Right lung (tissue), 5 donors: Measurements from ENCODE around the gene WTAP. TPM values are rescaled to one million over a fixed set of nuclear protein-coding genes. Genes with fewer than 3 reads are reported as not detected.
"Not testable (repeated sequence)": the region's sequence is repeated elsewhere in the genome, so short reads cannot be mapped to it uniquely, and the experiment has no call there.

Experiments
- DNase-seq, 2 donors: peaks; one replicate each; pipeline ENCODE4 v3.0.0-alpha.2; 2013
- polyA plus RNA-seq, 5 donors: library from polyadenylated mRNA; unstranded; fragments of 120-200 nt; gene quantifications; one replicate each; pipeline versions ENCODE4 v1.2.1 to v1.2.3, GENCODE V29; 2013; ENCODE audit warnings: inconsistent platforms in 1 of 5, low replicate concordance in 1 of 5; ENCODE audit not compliant: insufficient read length in 5 of 5, insufficient read depth in 1 of 5

The WTAP gene
- polyA plus RNA-seq, 5 donors = 106 to 145 (median 125) TPM

GRCh38 chr6:159726255-159726917 lies 920 bp upstream of the WTAP start:
- no peak for DNase-seq

- DNase-seq = peak; percentile 59 to 67
Observed at GRCh38 chr6:159727717-159728445, 575 bp downstream of the WTAP start.

GRCh38 chr6:159728531-159728964 lies 1.2 kb downstream of the WTAP start:
- peak in 1 of 2 donors; percentile 6 for DNase-seq

GRCh38 chr6:159729598-159730331 lies 2.5 kb downstream of the WTAP start:
- DNase-seq = no peak

GRCh38 chr6:159730332-159730676 lies 3.0 kb downstream of the WTAP start:
- DNase-seq = no peak

- DNase-seq = not testable (repeated sequence)
Observed at GRCh38 chr6:159732550-159732949, 5.2 kb downstream of the WTAP start.

GRCh38 chr6:159733395-159733794 lies 6.1 kb downstream of the WTAP start:
- DNase-seq = not testable (repeated sequence)

- no peak for DNase-seq
Observed at GRCh38 chr6:159736908-159737307, 9.6 kb downstream of the WTAP start.

GRCh38 chr6:159739341-159739740 lies 12.0 kb downstream of the WTAP start:
- no peak for DNase-seq

- DNase-seq = no peak
Observed at GRCh38 chr6:159742165-159742564, 14.9 kb downstream of the WTAP start.

- no peak for DNase-seq
Observed at GRCh38 chr6:159745081-159745480, 17.8 kb downstream of the WTAP start.

- no peak for DNase-seq
Observed at GRCh38 chr6:159746759-159747158, 19.5 kb downstream of the WTAP start.

GRCh38 chr6:159748127-159748526 lies 20.8 kb downstream of the WTAP start:
- not testable (repeated sequence) for DNase-seq

GRCh38 chr6:159751448-159751847 lies 24.1 kb downstream of the WTAP start:
- DNase-seq = no peak

GRCh38 chr6:159753081-159753872 lies 26.0 kb downstream of the WTAP start:
- DNase-seq = no peak

- no peak for DNase-seq
Observed at GRCh38 chr6:159754401-159754800, 27.1 kb downstream of the WTAP start.

- no peak for DNase-seq
Observed at GRCh38 chr6:159754959-159755914, 27.9 kb downstream of the WTAP start.

GRCh38 chr6:159756508-159756907 lies 29.2 kb downstream of the WTAP start:
- DNase-seq = no peak

- no peak for DNase-seq
Observed at GRCh38 chr6:159758031-159759001, 31.0 kb downstream of the WTAP start.
